Mesenchymal stem cell (in vitro differentiated cells and primary cell): Measurements from ENCODE around the gene IRF5.

Experiments used
- DNase-seq: peaks from one replicate; pipeline ENCODE4 v3.0.0-alpha.2; 2013
- H2AFZ ChIP-seq: one replicate; pipeline ENCODE4 v1.6.1; 2013; ENCODE audit warnings: low read depth, mild to moderate bottlenecking, control low read depth, inconsistent platforms, low read length, moderate library complexity
- H2AK5ac ChIP-seq: 2 replicates; pipeline ENCODE4 v1.6.1; 2013; ENCODE audit warnings: low read length, moderate library complexity, mild to moderate bottlenecking, inconsistent platforms; ENCODE audit not compliant: severe bottlenecking
- H2BK120ac ChIP-seq: one replicate; pipeline ENCODE4 v1.6.1; 2013; ENCODE audit warnings: low read depth, mild to moderate bottlenecking, inconsistent platforms, low read length, moderate library complexity
- H2BK12ac ChIP-seq, 2 experiments: one replicate each; pipeline ENCODE4 v1.6.1; 2013; ENCODE audit warnings: inconsistent platforms in 2 of 2, low read length in 2 of 2, mild to moderate bottlenecking in 2 of 2, moderate library complexity in 2 of 2, control low read depth in 1 of 2
- H2BK15ac ChIP-seq: one replicate; pipeline ENCODE4 v1.6.1; 2013; ENCODE audit warnings: mild to moderate bottlenecking, low read depth, inconsistent platforms; ENCODE audit not compliant: poor library complexity, severe bottlenecking
- H2BK5ac ChIP-seq: 2 replicates; pipeline ENCODE4 v1.6.1; 2013; ENCODE audit warnings: low read depth, mild to moderate bottlenecking, low read length, control low read depth, inconsistent platforms; ENCODE audit not compliant: poor library complexity, severe bottlenecking
- H3K14ac ChIP-seq, 2 experiments: one replicate each; pipeline ENCODE4 v1.6.1; 2013; ENCODE audit warnings: inconsistent platforms in 2 of 2, low read length in 2 of 2, control low read depth in 1 of 2, mild to moderate bottlenecking in 1 of 2, moderate library complexity in 1 of 2
- H3K18ac ChIP-seq, 2 experiments: one replicate each; pipeline ENCODE4 v1.6.1; 2013; ENCODE audit warnings: inconsistent platforms in 2 of 2, low read length in 2 of 2, control low read depth in 1 of 2, low read depth in 1 of 2, mild to moderate bottlenecking in 1 of 2
- H3K23ac ChIP-seq, 2 experiments: one replicate each; pipeline ENCODE4 v1.6.1; 2013; ENCODE audit warnings: inconsistent platforms in 2 of 2, low read length in 2 of 2, mild to moderate bottlenecking in 2 of 2, moderate library complexity in 2 of 2, control low read depth in 1 of 2
- H3K27ac ChIP-seq: 2 replicates; pipeline ENCODE4 v1.5.1; 2013; ENCODE audit warnings: mild to moderate bottlenecking, moderate library complexity, low read length, control low read depth, inconsistent platforms; ENCODE audit not compliant: poor library complexity, severe bottlenecking
- H3K27me3 ChIP-seq, 2 experiments: 2 replicates each; pipeline versions ENCODE4 v1.6.1 to v1.7.0; 2013; ENCODE audit warnings: low read length in 2 of 2, mild to moderate bottlenecking in 2 of 2, moderate library complexity in 2 of 2, control low read depth in 1 of 2, inconsistent platforms in 1 of 2; ENCODE audit not compliant: control insufficient read depth in 1 of 2, insufficient read depth in 1 of 2
- H3K36me3 ChIP-seq, 2 experiments: 2 replicates each; pipeline versions ENCODE4 v1.6.1 to v1.7.0; 2013; ENCODE audit warnings: low read length in 2 of 2, control low read depth in 1 of 2, inconsistent platforms in 1 of 2, low read depth in 1 of 2, mild to moderate bottlenecking in 1 of 2; ENCODE audit not compliant: insufficient read depth in 2 of 2, control insufficient read depth in 1 of 2
- H3K4ac ChIP-seq, 2 experiments: one replicate each; pipeline ENCODE4 v1.6.1; 2013; ENCODE audit warnings: inconsistent platforms in 2 of 2, low read length in 2 of 2, mild to moderate bottlenecking in 2 of 2, moderate library complexity in 2 of 2, control low read depth in 1 of 2, low read depth in 1 of 2
- H3K4me1 ChIP-seq: 2 replicates; pipeline ENCODE4 v1.6.1; 2013; ENCODE audit warnings: low read depth, low read length, control low read depth; ENCODE audit not compliant: control insufficient read depth, insufficient read depth
- H3K4me2 ChIP-seq: 2 replicates; pipeline ENCODE4 v1.6.1; 2013; ENCODE audit warnings: low read length, mild to moderate bottlenecking, inconsistent platforms; ENCODE audit not compliant: poor library complexity, severe bottlenecking
- H3K4me3 ChIP-seq, 2 experiments: 2 replicates each; pipeline versions ENCODE4 v1.5.1 to v1.7.0; 2013; ENCODE audit warnings: low read length in 2 of 2, mild to moderate bottlenecking in 2 of 2, control low read depth in 1 of 2, low read depth in 1 of 2; ENCODE audit not compliant: insufficient read depth in 1 of 2
- H3K79me1 ChIP-seq: replicated peaks from 2 replicates; pipeline ENCODE4 v1.6.1; 2013; ENCODE audit warnings: mild to moderate bottlenecking, control low read depth, low read length, inconsistent platforms; ENCODE audit not compliant: poor library complexity, severe bottlenecking
- H3K9ac ChIP-seq: 2 replicates; pipeline ENCODE4 v1.7.0; 2013; ENCODE audit warnings: mild to moderate bottlenecking, low read length, moderate library complexity
- H3K9me3 ChIP-seq: 2 replicates; pipeline ENCODE4 v1.7.0; 2013; ENCODE audit warnings: mild to moderate bottlenecking, low read length; ENCODE audit not compliant: control insufficient read depth
- H4K8ac ChIP-seq: one replicate; pipeline ENCODE4 v1.6.1; 2013; ENCODE audit warnings: inconsistent platforms, mild to moderate bottlenecking, low read length, moderate library complexity
- H4K91ac ChIP-seq: one replicate; pipeline ENCODE4 v1.6.1; 2013; ENCODE audit warnings: mild to moderate bottlenecking, low read length, inconsistent platforms
- WGBS: methylation state at CpG from one replicate; pipeline ENCODE4 v1.1.7; 2013; ENCODE audit warnings: mixed read lengths; 5-methylcytosine and 5-hydroxymethylcytosine counted together

Gene IRF5

DNA sequence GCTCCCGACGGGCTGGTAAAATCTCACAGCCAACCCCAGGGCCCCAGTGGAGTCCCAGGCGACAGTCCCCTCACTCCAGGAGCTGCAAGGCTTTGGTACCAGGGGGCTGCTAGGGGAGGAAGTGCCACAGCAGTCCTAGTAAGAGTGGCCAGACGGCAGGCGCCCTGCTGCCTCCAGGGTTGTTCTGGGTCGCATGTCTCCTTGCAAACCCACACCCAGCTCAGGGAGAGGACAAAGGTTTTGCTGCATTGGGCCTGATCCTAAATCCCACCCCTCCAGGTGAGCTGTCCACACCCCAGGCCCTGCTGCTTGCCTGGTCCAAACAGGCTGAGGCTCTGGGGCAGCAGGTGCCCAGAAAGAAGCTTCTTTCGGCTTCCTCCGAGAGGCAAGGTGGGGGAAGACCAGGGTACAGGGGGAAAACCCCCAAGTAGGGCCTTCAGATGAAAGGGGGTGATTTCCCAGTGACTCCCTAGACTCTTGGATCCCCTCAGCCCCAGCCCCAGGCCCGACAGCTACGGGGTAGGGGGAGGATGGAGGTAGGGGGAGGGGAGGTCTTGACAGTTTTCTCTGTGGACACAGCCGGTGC, 23.1 kb upstream of the IRF5 start:
- no peak overlapping the region for H4K8ac ChIP-seq

DNA sequence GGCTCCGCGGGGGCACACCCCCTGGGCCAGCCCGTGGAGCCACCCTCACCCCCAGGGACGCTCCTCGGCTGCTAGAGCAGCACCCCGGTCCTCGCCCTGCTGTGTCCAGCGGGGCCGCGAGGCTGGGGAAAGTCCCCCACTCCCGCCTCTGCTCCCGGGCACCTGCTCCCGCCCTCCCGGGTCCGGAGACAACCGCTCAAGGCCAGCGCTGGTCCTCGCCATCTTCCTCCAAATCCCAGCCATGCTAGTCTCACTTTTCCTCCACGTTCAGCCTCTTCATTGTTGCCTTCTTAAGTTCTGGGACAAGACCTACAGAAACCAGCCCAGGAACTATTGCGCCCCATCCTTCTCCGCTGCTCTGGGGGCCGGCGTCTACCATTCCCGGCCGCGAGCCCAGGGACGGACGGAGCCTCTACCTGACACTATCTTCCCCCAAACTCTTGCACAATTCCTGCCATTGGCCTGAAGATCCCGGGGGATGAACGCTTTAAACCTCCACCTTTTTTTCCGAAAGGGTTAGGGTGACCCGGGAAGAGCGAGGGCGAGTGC, 22.4 kb upstream of the IRF5 start:
- no peak overlapping the region for H2AFZ ChIP-seq
- H2AK5ac ChIP-seq, result no peak overlapping the region
- no peak overlapping the region for H3K27ac ChIP-seq
- no peaks in the 10 kb centered on the region for H3K79me1 ChIP-seq
- no peak overlapping the region for H2BK15ac ChIP-seq
- H3K36me3 ChIP-seq, result no peaks in the 10 kb centered on the region
- H2BK120ac ChIP-seq, result no peak overlapping the region
- 16% methylated on average over 33 of the region's 34 CpGs for WGBS
- no peak overlapping the region for H2BK12ac ChIP-seq
- peaks cover 19% of the 10 kb centered on the region for H3K4me1 ChIP-seq
- H4K91ac ChIP-seq, result no peak overlapping the region
- no peak overlapping the region for H3K23ac ChIP-seq
- peaks cover 50 to 79% of the 10 kb centered on the region in 2 experiments for H3K27me3 ChIP-seq
- H3K9ac ChIP-seq, result no peak overlapping the region
- H3K4me2 ChIP-seq, result peak overlapping the region; percentile 55
- H3K4ac ChIP-seq, result no peak overlapping the region
- H3K4me3 ChIP-seq, result no peak overlapping the region
- no peaks in the 10 kb centered on the region for H3K9me3 ChIP-seq
- no peak overlapping the region for H2BK5ac ChIP-seq
- no peak overlapping the region for H3K18ac ChIP-seq
- no peak overlapping the region for H3K14ac ChIP-seq
- H4K8ac ChIP-seq, result no peak overlapping the region
- DNase-seq, result no peak

More for the DNA sequence above, 23.1 kb upstream of the IRF5 start:
- Histone ChIP-seq H3K14ac (no peak overlapping the region), H2AK5ac (no peak overlapping the region), H3K9me3 (no peaks in the 10 kb centered on the region), H3K23ac (no peak overlapping the region), H2BK120ac (no peak overlapping the region), H3K27ac (no peak overlapping the region), H2BK12ac (no peak overlapping the region), H3K18ac (no peak overlapping the region), H3K9ac (no peak overlapping the region), H3K27me3 (peaks cover 43 to 79% of the 10 kb centered on the region in 2 experiments), H3K4me1 (peaks cover 20% of the 10 kb centered on the region), H3K4me2 (no peak overlapping the region), H3K36me3 (no peaks in the 10 kb centered on the region), H3K4ac (no peak overlapping the region), H3K79me1 (no peaks in the 10 kb centered on the region), H4K91ac (no peak overlapping the region), H2AFZ (peak overlapping the region; percentile 48), H2BK15ac (no peak overlapping the region), H3K4me3 (no peak overlapping the region), H2BK5ac (no peak overlapping the region)
- 43% methylated on average over 8 of the region's 11 CpGs for WGBS
- DNase-seq, result no peak

DNA sequence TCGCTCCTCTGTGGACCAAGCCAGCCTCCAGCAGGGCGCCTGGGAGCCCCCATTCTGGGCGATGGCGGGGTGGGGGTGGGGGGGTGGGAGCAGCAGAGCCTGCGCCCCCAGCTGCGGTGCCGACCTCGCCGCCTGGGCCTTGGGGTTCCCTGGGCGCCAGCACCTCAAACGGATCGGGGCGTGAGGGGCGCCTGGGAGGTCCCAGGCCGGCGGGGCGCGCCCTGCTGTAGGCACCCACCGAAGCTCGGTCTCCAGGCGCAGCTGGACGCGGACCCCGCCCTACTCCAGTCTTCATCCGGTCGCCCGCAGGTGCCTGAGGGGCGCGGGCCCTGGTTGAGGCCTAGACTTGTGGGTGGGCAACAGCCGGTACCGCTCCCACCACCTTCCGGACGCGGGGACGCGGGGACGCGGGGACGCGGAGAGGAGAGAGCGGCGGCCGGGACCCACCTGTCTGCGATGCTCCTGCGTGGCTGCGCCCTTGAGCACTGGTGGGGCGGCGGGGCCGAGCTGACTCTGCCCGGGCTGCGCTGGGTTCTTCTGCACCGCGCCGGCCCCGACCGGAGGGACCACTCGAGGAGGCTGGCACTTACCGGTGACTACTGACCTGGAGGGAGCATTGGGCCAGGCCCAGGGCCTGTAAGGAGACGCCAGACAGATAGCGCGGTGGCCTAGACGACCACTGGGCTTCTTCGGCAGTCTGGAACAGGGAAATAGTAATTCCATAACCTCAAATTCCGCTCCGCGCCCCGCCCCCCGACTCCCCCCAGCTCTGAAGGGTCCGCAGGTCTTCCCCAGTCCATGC, 21.7 kb upstream of the IRF5 start:
- Histone ChIP-seq H3K79me1 (no peaks in the 10 kb centered on the region), H3K9me3 (no peaks in the 10 kb centered on the region), H3K9ac (no peak overlapping the region), H3K4me2 (no peak overlapping the region), H2BK120ac (no peak overlapping the region), H3K4me3 (no peak overlapping the region), H3K23ac (no peak overlapping the region), H3K27ac (no peak overlapping the region), H3K27me3 (peaks cover 56 to 79% of the 10 kb centered on the region in 2 experiments), H3K36me3 (no peaks in the 10 kb centered on the region), H2AK5ac (no peak overlapping the region), H2BK15ac (no peak overlapping the region), H3K4me1 (peaks cover 19% of the 10 kb centered on the region), H3K14ac (no peak overlapping the region), H4K91ac (no peak overlapping the region), H3K18ac (no peak overlapping the region), H3K4ac (no peak overlapping the region), H4K8ac (no peak overlapping the region), H2AFZ (no peak overlapping the region), H2BK5ac (no peak overlapping the region), H2BK12ac (no peak overlapping the region)
- no peak for DNase-seq
- WGBS, result 24% methylated on average over 53 of the region's 69 CpGs

DNA sequence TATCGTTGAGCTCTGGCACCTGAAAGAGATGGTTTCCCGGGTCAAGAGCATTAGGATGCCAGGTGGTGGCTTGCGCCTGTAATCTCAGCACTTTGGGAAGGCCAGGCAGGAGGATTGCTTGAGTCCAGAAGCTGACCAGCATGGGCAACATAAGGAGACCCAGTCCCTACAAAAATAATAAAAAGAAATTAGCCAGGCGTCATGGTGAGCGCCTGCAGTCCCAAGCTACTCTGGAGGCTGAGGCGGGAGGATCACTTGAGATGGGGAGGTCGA, 21.1 kb upstream of the IRF5 start:
- no peak overlapping the region for H2BK120ac ChIP-seq
- H3K79me1 ChIP-seq, result no peaks in the 10 kb centered on the region
- H3K9me3 ChIP-seq, result no peaks in the 10 kb centered on the region
- no peak overlapping the region for H3K4ac ChIP-seq
- no peaks in the 10 kb centered on the region for H3K36me3 ChIP-seq
- no peak overlapping the region for H2BK5ac ChIP-seq
- no peak overlapping the region for H3K18ac ChIP-seq
- no peak overlapping the region for H4K91ac ChIP-seq
- DNase-seq, result no peak
- H2AFZ ChIP-seq, result no peak overlapping the region
- no peak overlapping the region for H3K23ac ChIP-seq
- no peak overlapping the region for H3K4me3 ChIP-seq
- H2AK5ac ChIP-seq, result no peak overlapping the region
- peaks cover 18% of the 10 kb centered on the region for H3K4me1 ChIP-seq
- no peak overlapping the region for H3K9ac ChIP-seq
- no peak overlapping the region for H3K4me2 ChIP-seq
- H4K8ac ChIP-seq, result no peak overlapping the region
- no peak overlapping the region for H2BK15ac ChIP-seq
- no peak overlapping the region for H3K27ac ChIP-seq
- 87% methylated on average over 7 of the region's 7 CpGs for WGBS
- no peak overlapping the region for H3K14ac ChIP-seq
- no peak overlapping the region for H2BK12ac ChIP-seq
- peaks cover 62 to 78% of the 10 kb centered on the region in 2 experiments for H3K27me3 ChIP-seq
